Measurements from ENCODE around the gene HNRNPLL.

HNRNPLL gene

DNA sequence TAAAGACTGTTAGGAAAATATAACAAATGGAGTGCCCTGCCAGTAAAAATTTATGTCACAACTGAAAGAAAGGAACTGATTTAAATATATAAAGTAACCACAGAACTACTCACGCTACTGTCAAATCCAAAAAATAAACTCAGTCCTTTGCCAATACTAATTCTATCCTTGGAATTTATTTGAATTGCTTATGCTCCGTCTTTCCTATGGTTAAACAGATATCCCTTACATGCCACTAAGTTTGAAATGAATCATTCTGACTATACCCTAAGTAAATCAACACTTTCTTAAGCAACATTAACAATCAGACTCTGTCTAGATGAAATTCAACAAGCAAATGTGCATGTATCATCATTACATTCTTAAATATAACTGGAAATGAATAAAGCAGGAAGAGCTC, 9.8 kb downstream of the HNRNPLL start:
- no peak for DNase-seq (ENCODE audit: low spot score)

- DNase-seq (ENCODE audit: low spot score), result no peak
Observed at GRCh38 chr2:38591152-38591551, 11.6 kb downstream of the HNRNPLL start.

DNA sequence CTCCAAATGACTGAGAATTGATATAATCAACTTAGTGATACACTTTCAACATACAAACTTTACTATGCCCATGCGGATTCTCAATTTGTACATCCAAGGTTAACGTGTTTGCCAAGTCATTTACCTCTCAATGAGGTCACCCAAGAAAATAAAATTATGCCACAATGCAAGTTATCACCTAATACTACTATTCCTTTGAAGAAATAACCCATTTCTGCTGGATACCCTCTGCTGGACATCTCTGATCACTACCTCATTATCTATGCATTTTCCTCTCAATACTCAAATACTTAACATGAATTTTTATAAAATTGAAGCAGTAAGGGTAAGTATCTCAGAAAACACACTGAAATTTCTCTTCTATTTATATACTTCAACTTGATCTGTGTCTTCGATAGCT, 12.7 kb downstream of the HNRNPLL start:
- no peak for DNase-seq (ENCODE audit: low spot score)

GRCh38 chr2:38586931-38587330, 15.8 kb downstream of the HNRNPLL start:
- no peak for DNase-seq (ENCODE audit: low spot score)

DNA sequence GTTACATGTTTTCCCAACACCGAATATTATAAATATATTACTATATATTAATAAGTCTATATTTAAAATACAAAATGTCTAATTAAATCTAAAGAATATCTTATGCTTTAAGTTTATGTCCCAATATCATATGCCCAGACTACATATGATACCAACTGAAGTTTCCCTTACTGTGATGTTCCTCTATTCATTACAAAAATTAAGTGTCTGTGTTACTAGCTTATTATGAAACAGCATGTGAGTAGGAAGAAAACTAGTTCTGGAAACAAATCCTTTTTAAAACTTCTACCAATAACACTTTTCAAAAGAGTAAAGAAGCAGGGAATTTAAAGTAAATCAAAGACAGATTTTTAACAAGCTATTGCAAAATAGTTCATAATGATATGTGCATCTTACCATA, 17.8 kb downstream of the HNRNPLL start:
- no peak for DNase-seq (ENCODE audit: low spot score)

DNA sequence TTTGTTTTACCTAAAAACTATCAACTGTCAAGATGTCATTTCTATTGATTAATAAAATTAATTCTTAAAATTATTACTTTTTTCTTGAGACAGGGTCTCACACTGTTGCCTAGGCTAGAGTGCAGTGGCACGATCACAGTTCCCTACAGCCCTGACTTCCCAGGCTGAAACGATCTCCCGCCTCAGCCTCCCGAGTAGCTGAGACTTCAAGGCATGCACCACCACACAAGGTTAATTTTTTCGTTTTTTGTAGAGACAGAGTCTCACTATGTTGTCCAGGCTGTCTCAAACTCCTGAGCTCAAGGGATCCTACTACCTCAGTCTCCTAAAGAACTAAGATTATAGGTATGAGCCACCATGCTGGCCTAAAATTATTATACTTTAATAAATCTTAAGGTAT, 18.7 kb downstream of the HNRNPLL start:
- no peak for DNase-seq (ENCODE audit: low spot score)

- DNase-seq (ENCODE audit: low spot score), result no peak
Observed at GRCh38 chr2:38583524-38583923, 19.2 kb downstream of the HNRNPLL start.

- peak; percentile 57 for DNase-seq (ENCODE audit: low spot score)
Observed at GRCh38 chr2:38581193-38582147, 21.3 kb downstream of the HNRNPLL start.

GRCh38 chr2:38580115-38580636, 22.6 kb downstream of the HNRNPLL start:
- no peak for DNase-seq (ENCODE audit: low spot score)

DNA sequence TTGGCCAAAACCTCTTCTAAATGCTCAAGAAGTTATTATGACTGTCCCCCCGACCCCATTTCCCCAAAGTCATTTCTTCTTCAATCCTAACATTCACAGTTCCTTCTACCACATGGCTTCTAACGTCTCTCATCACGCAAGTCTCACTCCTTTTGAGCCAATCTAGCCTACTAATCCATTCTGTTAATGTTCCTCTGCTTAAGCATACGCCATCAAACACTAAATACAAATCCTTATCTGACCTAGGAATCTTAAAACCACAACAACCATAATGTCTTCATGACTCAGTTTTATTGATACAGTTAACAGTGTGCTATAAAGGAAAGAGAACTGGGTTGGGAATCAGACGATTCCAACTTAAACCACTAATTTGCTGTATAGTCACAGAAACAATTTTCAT, 23.9 kb downstream of the HNRNPLL start:
- DNase-seq (ENCODE audit: low spot score), result no peak

DNA sequence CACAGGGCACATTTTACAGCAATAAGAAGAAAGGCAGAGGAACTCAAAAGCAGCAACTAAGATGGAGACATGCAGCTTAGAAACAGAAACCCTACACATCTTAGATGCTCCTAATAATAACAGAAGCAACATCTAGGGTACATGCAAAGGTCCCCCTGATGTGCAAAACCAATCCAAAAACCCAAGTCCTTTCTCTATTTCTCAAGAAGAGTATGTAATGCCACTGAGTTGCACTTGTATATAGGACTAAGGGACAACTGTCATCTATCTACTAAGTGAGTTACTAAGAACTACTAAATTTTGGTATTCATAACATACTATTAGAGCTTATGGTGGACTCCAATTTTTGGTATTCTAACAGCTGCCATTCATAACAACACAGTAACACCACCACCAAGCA, 28.4 kb downstream of the HNRNPLL start:
- no peak for DNase-seq (ENCODE audit: low spot score)

- DNase-seq (ENCODE audit: low spot score), result peak; percentile 20
Observed at GRCh38 chr2:38572167-38572566, 30.6 kb downstream of the HNRNPLL start.

- no peak for DNase-seq (ENCODE audit: low spot score)
Observed at GRCh38 chr2:38571193-38571592, 31.5 kb downstream of the HNRNPLL start.

GRCh38 chr2:38568724-38569436, 33.8 kb downstream of the HNRNPLL start:
- no peak for DNase-seq (ENCODE audit: low spot score)

GRCh38 chr2:38565333-38565732, 37.4 kb downstream of the HNRNPLL start:
- DNase-seq (ENCODE audit: low spot score), result no peak

GRCh38 chr2:38561691-38562090, 41.0 kb downstream of the HNRNPLL start:
- no peak for DNase-seq (ENCODE audit: low spot score)

GRCh38 chr2:38560092-38560491, 42.6 kb downstream of the HNRNPLL start:
- no peak for DNase-seq (ENCODE audit: low spot score)

DNA sequence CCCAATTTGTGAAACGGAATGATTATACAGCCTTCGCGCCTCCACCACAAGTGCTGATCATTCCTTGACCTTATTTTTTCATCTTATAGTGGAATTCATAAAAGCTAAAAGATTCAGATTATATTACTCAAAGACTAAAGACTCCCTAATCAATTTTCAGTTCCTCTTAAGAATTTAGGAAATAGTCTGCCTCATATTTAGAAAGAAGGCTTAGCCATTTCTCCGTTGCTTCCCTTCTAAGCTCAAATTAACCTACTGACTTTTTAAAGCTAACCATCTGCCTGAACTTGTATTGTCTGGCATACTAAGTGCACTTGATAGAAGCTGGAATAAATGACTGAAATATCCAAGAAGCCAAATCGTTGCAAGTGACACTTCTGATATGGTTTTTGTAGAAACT, 44.7 kb downstream of the HNRNPLL start:
- no peak for DNase-seq (ENCODE audit: low spot score)

DNA sequence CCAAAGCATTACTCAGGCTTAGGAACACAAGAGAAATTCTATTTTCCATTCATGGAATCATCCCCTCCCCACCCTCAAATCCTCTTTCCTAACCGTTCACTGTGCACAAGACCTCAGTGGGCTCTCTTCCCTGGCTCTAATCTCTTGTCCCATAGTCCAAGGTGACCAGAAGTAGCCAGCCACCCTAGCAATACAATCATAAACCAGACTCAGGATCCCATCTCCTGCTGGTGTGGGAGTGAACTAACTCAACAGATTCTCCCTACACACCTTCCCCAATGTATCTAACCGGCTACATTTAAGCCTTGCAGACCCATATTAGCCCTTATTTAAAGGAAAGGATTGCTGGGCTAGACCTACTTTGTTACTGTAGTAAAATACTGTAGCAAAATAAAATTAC, 45.5 kb downstream of the HNRNPLL start:
- DNase-seq (ENCODE audit: low spot score), result no peak

GRCh38 chr2:38556006-38556801, 46.5 kb downstream of the HNRNPLL start:
- DNase-seq (ENCODE audit: low spot score), result no peak

GRCh38 chr2:38554973-38555595, 47.6 kb downstream of the HNRNPLL start:
- DNase-seq (ENCODE audit: low spot score), result peak; percentile 25

DNA sequence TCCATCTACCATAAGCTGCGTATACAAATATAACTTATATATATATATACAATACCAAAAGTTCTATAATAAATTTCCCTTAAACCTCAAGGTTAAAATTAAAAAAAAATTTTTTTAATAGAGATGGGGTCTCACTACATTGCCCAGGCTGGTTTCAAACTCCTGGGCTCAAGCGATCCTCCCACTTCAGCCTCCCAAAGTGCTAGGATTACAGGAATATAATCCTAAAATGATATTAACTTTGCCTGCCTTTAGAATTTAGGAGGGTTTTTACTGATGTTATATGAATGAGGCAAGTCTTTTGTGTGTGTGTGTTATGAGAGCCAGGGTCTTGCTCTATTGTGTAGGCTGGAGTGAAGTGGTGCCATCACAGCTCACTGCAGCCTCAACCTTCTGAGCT, 49.2 kb downstream of the HNRNPLL start:
- no peak for DNase-seq (ENCODE audit: low spot score)
